Panc1 (cell line): ENCODE results near the gene ADORA1. TPM values are rescaled to one million over a fixed set of nuclear protein-coding genes. Genes with fewer than 3 reads are reported as not detected.

ENCODE experiments used
- ATAC-seq: fragments of 200-7000 bp; cut with Tn5 transposase; 2 replicates; pipeline ENCODE4 v1.9.1; 2020; ENCODE audit warnings: mild to moderate bottlenecking, moderate library complexity
- BruUV-seq: library from RNA; stranded (reverse); fragments of 400-500 nt; replicated peaks from 2 replicates; lab custom pipeline; 2021; lab: Mats Ljungman, UMichigan
- CTCF ChIA-PET: fragments of 300-600 bp; sonication (Branson Sonifier 250); formaldehyde crosslinking; loops from one replicate; lab custom pipeline; 2022; ENCODE audit warnings: antibody characterized with exemption; lab: Charles Lee
- POLR2A ChIA-PET: fragments of 300-600 bp; sonication (Branson Sonifier 250); formaldehyde crosslinking; loops from one replicate; lab custom pipeline; 2022; ENCODE audit warnings: antibody characterized with exemption; lab: Charles Lee
- DNase-seq: peaks from one replicate; pipeline ENCODE4 v3.0.0-alpha.2; 2010; ENCODE audit warnings: low read depth, low spot score
- H3K27ac ChIP-seq: 2 replicates; pipeline ENCODE4 v1.5.1; 2011; ENCODE audit warnings: mild to moderate bottlenecking, low read length, inconsistent platforms
- H3K27me3 ChIP-seq: fragments of 200-500 bp; sonication (Bioruptor generic); 2 replicates; pipeline ENCODE4 v1.6.0; 2014; ENCODE audit warnings: low read length, inconsistent platforms; ENCODE audit not compliant: control insufficient read depth, insufficient read depth
- H3K36me3 ChIP-seq: fragments of 200-500 bp; sonication (Bioruptor generic); 2 replicates; pipeline ENCODE4 v1.5.1; 2014; ENCODE audit warnings: inconsistent platforms, mild to moderate bottlenecking, low read length, moderate library complexity; ENCODE audit not compliant: control insufficient read depth, insufficient read depth
- H3K4me1 ChIP-seq: 2 replicates; pipeline ENCODE4 v1.5.1; 2011; ENCODE audit warnings: inconsistent platforms, mild to moderate bottlenecking, low read length, moderate library complexity; ENCODE audit not compliant: control insufficient read depth, insufficient read depth
- H3K4me3 ChIP-seq, 2 experiments: 2 replicates each; pipeline ENCODE4 v1.5.1; 2011 to 2012; ENCODE audit warnings: low read depth in 2 of 2, low read length in 2 of 2, mild to moderate bottlenecking in 2 of 2, inconsistent platforms in 1 of 2, moderate library complexity in 1 of 2
- H3K9me3 ChIP-seq: fragments of 200-500 bp; sonication (Bioruptor generic); 2 replicates; pipeline ENCODE4 v1.5.1; 2014; ENCODE audit warnings: low read depth, mild to moderate bottlenecking, inconsistent platforms, low read length, moderate library complexity; ENCODE audit not compliant: control insufficient read depth, insufficient read depth
- POLR2AphosphoS5 ChIP-seq: IDR thresholded peaks from 2 replicates; pipeline ENCODE4 v1.6.1; 2012; ENCODE audit warnings: mild to moderate bottlenecking, low read depth, low read length, moderate library complexity
- REST ChIP-seq, 2 experiments: IDR thresholded peaks; 2 replicates each; pipeline ENCODE4 v1.6.1; 2011 to 2012; ENCODE audit warnings: low read depth in 2 of 2, control low read depth in 1 of 2, low read length in 1 of 2, mild to moderate bottlenecking in 1 of 2, moderate library complexity in 1 of 2; ENCODE audit not compliant: insufficient read depth in 1 of 2
- SIN3A ChIP-seq: IDR thresholded peaks from 2 replicates; pipeline ENCODE4 v1.6.1; 2012; ENCODE audit warnings: low read depth, mild to moderate bottlenecking, low read length, moderate library complexity, borderline replicate concordance; ENCODE audit not compliant: insufficient read depth
- TCF7L2 ChIP-seq: IDR thresholded peaks from 2 replicates; pipeline ENCODE4 v1.6.1; 2011; ENCODE audit warnings: mild to moderate bottlenecking, low read depth, low read length, inconsistent platforms
- in situ Hi-C: cut with HindIII; loops from 2 replicates; pipeline ENCODE4 v1.10.0; 2016; ENCODE audit warnings: low sequenced_read_pairs, low pct_unique_long_range_greater_than_20kb
- intact Hi-C: fragments of 100-400 bp; cut with micrococcal nuclease; formaldehyde crosslinking; loops from one replicate; pipeline ENCODE4 v1.10.0; 2022; ENCODE audit not compliant: unreplicated experiment
- total RNA-seq: library from RNA; stranded (reverse); gene quantifications from one replicate; pipeline ENCODE4 v1.2.1, GENCODE V29; 2021; ENCODE audit not compliant: unreplicated experiment
- TF ChIP-seq, protein P1 (sequence below): fragments of 450-650 bp; IDR thresholded peaks from 2 replicates; pipeline ENCODE4 v1.5.1; 2017; ENCODE audit warnings: mild to moderate bottlenecking

ADORA1 gene
- total RNA-seq, 1 experiment from 2014 or later, result 8.5 TPM

GRCh38 chr1:203202431-203203245 lies 75.1 kb downstream of the ADORA1 start:
- in situ Hi-C loops (no loop called here), intact Hi-C loops (no loop called here)
- ChIA-PET POLR2A (no interaction called here), CTCF (no interaction called here)
- Histone ChIP-seq H3K27ac (no peak overlapping the region), H3K4me3 (no peak overlapping the region), H3K9me3 (no peaks in the 10 kb centered on the region), H3K4me1 (no peaks in the 10 kb centered on the region), H3K27me3 (peaks cover 6% of the 10 kb centered on the region; the same call in 1 of the 2 replicates), H3K36me3 (no peaks in the 10 kb centered on the region)
- no TSS peak for BruUV-seq
- no peak for DNase-seq
- no peak for TF ChIP-seq TCF7L2
- TF ChIP-seq, protein P1, sequence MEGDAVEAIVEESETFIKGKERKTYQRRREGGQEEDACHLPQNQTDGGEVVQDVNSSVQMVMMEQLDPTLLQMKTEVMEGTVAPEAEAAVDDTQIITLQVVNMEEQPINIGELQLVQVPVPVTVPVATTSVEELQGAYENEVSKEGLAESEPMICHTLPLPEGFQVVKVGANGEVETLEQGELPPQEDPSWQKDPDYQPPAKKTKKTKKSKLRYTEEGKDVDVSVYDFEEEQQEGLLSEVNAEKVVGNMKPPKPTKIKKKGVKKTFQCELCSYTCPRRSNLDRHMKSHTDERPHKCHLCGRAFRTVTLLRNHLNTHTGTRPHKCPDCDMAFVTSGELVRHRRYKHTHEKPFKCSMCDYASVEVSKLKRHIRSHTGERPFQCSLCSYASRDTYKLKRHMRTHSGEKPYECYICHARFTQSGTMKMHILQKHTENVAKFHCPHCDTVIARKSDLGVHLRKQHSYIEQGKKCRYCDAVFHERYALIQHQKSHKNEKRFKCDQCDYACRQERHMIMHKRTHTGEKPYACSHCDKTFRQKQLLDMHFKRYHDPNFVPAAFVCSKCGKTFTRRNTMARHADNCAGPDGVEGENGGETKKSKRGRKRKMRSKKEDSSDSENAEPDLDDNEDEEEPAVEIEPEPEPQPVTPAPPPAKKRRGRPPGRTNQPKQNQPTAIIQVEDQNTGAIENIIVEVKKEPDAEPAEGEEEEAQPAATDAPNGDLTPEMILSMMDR, result no peak
- no peak for TF ChIP-seq POLR2AphosphoS5
- no peak for TF ChIP-seq SIN3A
- TF ChIP-seq REST (IDR thresholded peaks at IDR 0.05; ENCODE audit: insufficient read depth in 1 of 2, low read depth in 2 of 2, low read length in 1 of 2), result no peak
- ATAC-seq, result no peak

DNA sequence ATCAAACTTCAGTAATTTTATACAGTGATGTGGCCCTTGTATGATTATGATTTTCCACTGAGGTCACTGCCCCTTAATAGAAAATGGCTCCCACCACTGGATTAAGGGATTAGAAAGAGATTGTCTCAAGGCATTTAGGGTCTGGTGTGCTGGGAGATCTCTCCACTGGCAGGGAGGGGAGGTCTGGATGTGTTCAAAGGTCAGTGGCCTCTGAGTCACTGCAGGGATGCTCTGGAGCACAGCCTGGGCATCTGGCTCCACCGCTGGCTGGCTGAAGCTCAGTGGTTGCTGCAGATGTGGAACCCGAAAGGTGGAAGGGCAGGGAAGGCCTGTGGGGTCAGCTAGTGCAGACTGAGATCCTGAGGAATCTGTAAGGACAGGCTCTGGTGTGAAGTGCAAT lies 77.2 kb downstream of the ADORA1 start:
- in situ Hi-C loops (no loop called here), intact Hi-C loops (no loop called here)
- Histone ChIP-seq H3K36me3 (no peaks in the 10 kb centered on the region), H3K9me3 (no peaks in the 10 kb centered on the region), H3K4me3 (no peak overlapping the region), H3K27ac (no peak overlapping the region), H3K27me3 (peaks cover 8% of the 10 kb centered on the region; the same call in 1 of the 2 replicates), H3K4me1 (no peaks in the 10 kb centered on the region)
- ChIA-PET CTCF (no interaction called here), POLR2A (no interaction called here)
- BruUV-seq, result no TSS peak
- DNase-seq (no peak), ATAC-seq (no peak)
- no peak for TF ChIP-seq TCF7L2

DNA sequence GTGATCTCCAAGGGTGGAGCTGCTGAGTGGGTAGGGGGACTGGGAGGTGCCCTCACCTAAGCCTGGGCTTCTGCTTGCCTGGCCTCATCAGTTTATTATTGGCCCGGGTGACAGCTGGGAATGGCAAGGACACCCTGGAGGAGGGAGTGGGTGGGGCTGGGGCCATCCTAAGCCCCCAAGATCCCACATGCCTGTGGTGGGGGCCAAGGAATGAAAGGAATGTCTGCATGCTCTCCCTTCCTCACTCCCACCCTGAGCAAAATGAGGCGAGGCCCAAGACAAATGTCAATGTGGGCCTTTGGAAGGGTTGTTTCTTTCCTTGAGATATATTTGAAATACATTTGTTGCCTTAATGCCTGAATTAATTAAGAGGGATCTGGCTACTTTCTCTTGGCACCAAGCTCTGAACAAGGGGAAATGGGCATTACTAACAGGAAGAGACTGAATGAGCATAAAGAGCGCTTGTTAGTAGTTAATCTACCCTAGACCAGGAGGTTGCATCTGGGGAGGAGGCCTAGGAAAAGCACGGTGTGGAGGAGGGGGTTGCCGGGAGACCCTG lies 78.7 kb downstream of the ADORA1 start:
- peaks cover 6% of the 10 kb centered on the region; the same call in 1 of the 2 replicates for H3K27me3 ChIP-seq
- intact Hi-C loops, result no loop called here
- BruUV-seq, result no TSS peak
- no peak overlapping the region for H3K4me3 ChIP-seq
- H3K36me3 ChIP-seq, result no peaks in the 10 kb centered on the region
- TF ChIP-seq SIN3A (no peak), REST (IDR thresholded peaks at IDR 0.05; ENCODE audit: insufficient read depth in 1 of 2, low read depth in 2 of 2, low read length in 1 of 2) (no peak), POLR2AphosphoS5 (no peak), TCF7L2 (no peak)
- TF ChIP-seq, protein P1, result no peak
- DNase-seq (no peak), ATAC-seq (no peak)
- ChIA-PET POLR2A (interaction anchor here (0.6 kb wide), 1 partner anchor 712 kb away, joined by 3 read pairs; no protein-coding TSS in a partner anchor), CTCF (no interaction called here)
- no peak overlapping the region for H3K27ac ChIP-seq
- H3K9me3 ChIP-seq, result no peaks in the 10 kb centered on the region
- in situ Hi-C loops, result no loop called here
- H3K4me1 ChIP-seq, result no peaks in the 10 kb centered on the region
